Thyroid gland (tissue), 4 donors: ENCODE measurements around the gene KRT10. TPM values are rescaled to one million over a fixed set of nuclear protein-coding genes. Genes with fewer than 3 reads are reported as not detected.

ENCODE experiments used
- DNase-seq, 2 donors: peaks; one replicate each; pipeline ENCODE4 v3.0.0-alpha.2; 2019
- H3K27ac ChIP-seq, 3 donors: fragments of 200-600 bp; sonication (generic); 1 replicate in 2 of 3; 2 replicates in 1 of 3; pipeline ENCODE4 v1.5.1; 2016 to 2019; ENCODE audit warnings: mild to moderate bottlenecking in 1 of 3, moderate library complexity in 1 of 3
- H3K27me3 ChIP-seq: fragments of 200-600 bp; sonication (generic); one replicate; pipeline ENCODE4 v1.5.1; 2019
- H3K36me3 ChIP-seq, 2 donors: fragments of 200-600 bp; sonication (generic); one replicate each; pipeline ENCODE4 v1.5.1; 2016 to 2019
- H3K4me1 ChIP-seq, 2 donors: fragments of 200-600 bp; sonication (generic); one replicate each; pipeline ENCODE4 v1.5.1; 2017 to 2019
- H3K4me3 ChIP-seq, 3 donors: fragments of 200-600 bp; sonication (generic); replicated peaks in 1 of 3; 1 replicate in 2 of 3; 2 replicates in 1 of 3; pipeline ENCODE4 v1.5.1; 2016; ENCODE audit warnings: mild to moderate bottlenecking in 1 of 3
- H3K9me3 ChIP-seq: fragments of 200-600 bp; sonication (generic); one replicate; pipeline ENCODE4 v1.5.1; 2017
- POLR2A ChIP-seq, 2 donors: fragments of 450-650 bp; IDR thresholded peaks; one replicate each; pipeline ENCODE4 v1.6.1; 2017; ENCODE audit warnings: antibody characterized with exemption in 2 of 2, mild to moderate bottlenecking in 2 of 2, moderate library complexity in 1 of 2
- WGBS, 2 donors: methylation state at CpG; one replicate each; pipeline ENCODE4 v1.1.5; 2017; 5-methylcytosine and 5-hydroxymethylcytosine counted together
- intact Hi-C: fragments of 100-400 bp; cut with DNase I; formaldehyde crosslinking; loops from one replicate; pipeline ENCODE4 v1.15.1; 2023
- total RNA-seq, 4 donors: library from RNA; depleted of rRNA; stranded (reverse); fragments of >200 nt; gene quantifications; one replicate each; pipeline ENCODE4 v1.2.3, GENCODE V29; 2016
- TF ChIP-seq, protein P1 (sequence below), 6 experiments: fragments of 200-600 bp in 3 of 6; fragments of 450-650 bp in 3 of 6; sonication (generic) in 3 of 6; IDR thresholded peaks; one replicate each; pipeline ENCODE4 v1.5.1; 2016 to 2019; ENCODE audit warnings: antibody characterized with exemption in 6 of 6, mild to moderate bottlenecking in 2 of 6, inconsistent platforms in 1 of 6, moderate library complexity in 1 of 6

Gene KRT10
- total RNA-seq, 4 donors from 2014 or later: 1.3 to 10.8 (median 8.8) TPM

GRCh38 chr17:40813804-40814203 is 8.6 kb downstream of the KRT10 start:
- Histone ChIP-seq H3K4me3 (no peak overlapping the region), H3K27ac (no peak overlapping the region), H3K36me3 (no peaks in the 10 kb centered on the region), H3K9me3 (no peaks in the 10 kb centered on the region), H3K4me1 (peaks cover 5 to 6% of the 10 kb centered on the region in 2 donors), H3K27me3 (no peaks in the 10 kb centered on the region)
- TF ChIP-seq, protein P1, sequence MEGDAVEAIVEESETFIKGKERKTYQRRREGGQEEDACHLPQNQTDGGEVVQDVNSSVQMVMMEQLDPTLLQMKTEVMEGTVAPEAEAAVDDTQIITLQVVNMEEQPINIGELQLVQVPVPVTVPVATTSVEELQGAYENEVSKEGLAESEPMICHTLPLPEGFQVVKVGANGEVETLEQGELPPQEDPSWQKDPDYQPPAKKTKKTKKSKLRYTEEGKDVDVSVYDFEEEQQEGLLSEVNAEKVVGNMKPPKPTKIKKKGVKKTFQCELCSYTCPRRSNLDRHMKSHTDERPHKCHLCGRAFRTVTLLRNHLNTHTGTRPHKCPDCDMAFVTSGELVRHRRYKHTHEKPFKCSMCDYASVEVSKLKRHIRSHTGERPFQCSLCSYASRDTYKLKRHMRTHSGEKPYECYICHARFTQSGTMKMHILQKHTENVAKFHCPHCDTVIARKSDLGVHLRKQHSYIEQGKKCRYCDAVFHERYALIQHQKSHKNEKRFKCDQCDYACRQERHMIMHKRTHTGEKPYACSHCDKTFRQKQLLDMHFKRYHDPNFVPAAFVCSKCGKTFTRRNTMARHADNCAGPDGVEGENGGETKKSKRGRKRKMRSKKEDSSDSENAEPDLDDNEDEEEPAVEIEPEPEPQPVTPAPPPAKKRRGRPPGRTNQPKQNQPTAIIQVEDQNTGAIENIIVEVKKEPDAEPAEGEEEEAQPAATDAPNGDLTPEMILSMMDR (IDR thresholded peaks at IDR 0.05): no peak
- TF ChIP-seq POLR2A (IDR thresholded peaks at IDR 0.05): no peak
- intact Hi-C loops: no loop called here
- no peak for DNase-seq
- 68 to 76% methylated on average over 4 of the region's 4 CpGs for WGBS, 2 donors

GRCh38 chr17:40812639-40813038 is 9.8 kb downstream of the KRT10 start:
- Histone ChIP-seq H3K27ac (no peak overlapping the region), H3K27me3 (peaks cover 6% of the 10 kb centered on the region), H3K4me1 (peaks cover under 1% of the 10 kb centered on the region in 2 donors), H3K4me3 (no peak overlapping the region), H3K36me3 (no peaks in the 10 kb centered on the region), H3K9me3 (no peaks in the 10 kb centered on the region)
- intact Hi-C loops: no loop called here
- no peak for TF ChIP-seq POLR2A (IDR thresholded peaks at IDR 0.05)
- TF ChIP-seq, protein P1 (IDR thresholded peaks at IDR 0.05): no peak
- no peak for DNase-seq
- WGBS, 2 donors: 78 to 84% methylated on average over 3 of the region's 3 CpGs

- TF ChIP-seq, protein P1 (IDR thresholded peaks at IDR 0.05): no peak
- TF ChIP-seq POLR2A (IDR thresholded peaks at IDR 0.05): no peak
- no peaks in the 10 kb centered on the region for H3K36me3 ChIP-seq
- 61 to 62% methylated on average over 6 of the region's 6 CpGs for WGBS, 2 donors
- intact Hi-C loops: no loop called here
- DNase-seq: no peak
- H3K4me3 ChIP-seq: no peak overlapping the region
- H3K27me3 ChIP-seq: peaks cover 6% of the 10 kb centered on the region
- H3K4me1 ChIP-seq: no peaks in the 10 kb centered on the region
- H3K9me3 ChIP-seq: no peaks in the 10 kb centered on the region
- no peak overlapping the region for H3K27ac ChIP-seq
These were observed 11.9 kb downstream of the KRT10 start for GRCh38 chr17:40810494-40810893.

DNA sequence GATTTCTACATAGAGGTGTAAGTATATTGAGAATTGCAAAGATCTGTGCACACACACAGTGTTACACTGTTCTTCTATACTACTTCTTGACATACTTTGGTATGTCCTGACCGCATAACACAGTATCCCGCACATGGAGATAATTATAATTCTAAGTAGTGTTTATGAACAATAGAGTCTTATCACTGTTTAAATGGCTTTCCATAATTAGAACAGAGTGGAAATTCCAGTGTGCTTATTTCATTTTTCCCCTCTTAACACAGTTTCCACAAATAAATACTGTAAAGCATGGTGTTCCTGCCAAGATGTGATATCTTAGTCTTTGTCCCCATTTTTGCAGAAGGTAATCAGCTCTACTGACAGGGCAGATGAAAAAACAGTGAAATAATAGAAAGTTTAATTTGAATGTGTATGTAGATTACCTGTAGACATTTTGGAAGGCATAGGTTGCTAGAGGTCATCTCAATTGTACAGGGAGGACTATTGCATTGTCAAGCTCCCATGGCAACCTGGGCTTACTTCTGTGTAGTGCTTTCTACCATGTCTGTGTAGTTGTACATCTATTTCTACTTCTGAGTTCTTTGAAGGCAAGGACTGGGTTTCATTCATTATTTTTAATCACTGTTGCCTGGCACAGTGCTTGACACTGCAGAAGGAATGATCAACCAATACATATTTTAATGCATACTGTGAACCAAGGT is 12.5 kb downstream of the KRT10 start:
- H3K27ac ChIP-seq: no peak overlapping the region
- H3K27me3 ChIP-seq: peaks cover 6% of the 10 kb centered on the region
- H3K9me3 ChIP-seq: no peaks in the 10 kb centered on the region
- TF ChIP-seq, protein P1 (IDR thresholded peaks at IDR 0.05): no peak
- TF ChIP-seq POLR2A (IDR thresholded peaks at IDR 0.05): no peak
- no peaks in the 10 kb centered on the region for H3K4me1 ChIP-seq
- H3K4me3 ChIP-seq: no peak overlapping the region
- no peaks in the 10 kb centered on the region for H3K36me3 ChIP-seq
- intact Hi-C loops: no loop called here
- 63 to 67% methylated on average over 2 of the region's 2 CpGs for WGBS, 2 donors
- DNase-seq: no peak

- TF ChIP-seq, protein P1 (IDR thresholded peaks at IDR 0.05): no peak
- no peak for TF ChIP-seq POLR2A (IDR thresholded peaks at IDR 0.05)
- no peak overlapping the region for H3K4me3 ChIP-seq
- H3K27ac ChIP-seq: no peak overlapping the region
- peaks cover 6% of the 10 kb centered on the region for H3K27me3 ChIP-seq
- H3K9me3 ChIP-seq: no peaks in the 10 kb centered on the region
- DNase-seq: no peak
- 61 to 64% methylated on average over 3 of the region's 3 CpGs for WGBS, 2 donors
- H3K36me3 ChIP-seq: no peaks in the 10 kb centered on the region
- no peaks in the 10 kb centered on the region for H3K4me1 ChIP-seq
- intact Hi-C loops: no loop called here
These were observed 16.3 kb downstream of the KRT10 start for GRCh38 chr17:40806131-40806530.
